T-helper 2 cell treated with Interferon-gamma antibody and Interleukin-4, amounts not matched to agents 5 μg/mL and 100 μg/mL, for 36 hours (primary cell): ENCODE measurements around the gene RASSF1.
"Not testable (repeated sequence)": the region's sequence is repeated elsewhere in the genome, so short reads cannot be mapped to it uniquely, and the experiment has no call there.

Source experiments
- DNase-seq: peaks from one replicate; pipeline ENCODE4 v3.0.0; 2021; ENCODE audit warnings: low spot score
- H3K27ac Mint-ChIP-seq: one replicate; pipeline ENCODE4 v1.8.0; 2021; ENCODE audit warnings: mild to moderate bottlenecking, mixed read lengths
- H3K27me3 Mint-ChIP-seq: one replicate; pipeline ENCODE4 v1.8.0; 2021; ENCODE audit warnings: low read depth, mixed read lengths
- H3K36me3 Mint-ChIP-seq: one replicate; pipeline ENCODE4 v1.8.0; 2021; ENCODE audit warnings: low read depth, mixed read lengths
- H3K4me1 Mint-ChIP-seq: one replicate; pipeline ENCODE4 v1.8.0; 2021; ENCODE audit warnings: low read depth, mixed read lengths
- H3K4me3 Mint-ChIP-seq: one replicate; pipeline ENCODE4 v1.8.0; 2022; ENCODE audit warnings: mild to moderate bottlenecking, moderate library complexity, mixed read lengths
- H3K9me3 Mint-ChIP-seq: one replicate; pipeline ENCODE4 v1.8.0; 2021; ENCODE audit warnings: mixed read lengths

RASSF1 gene

DNA sequence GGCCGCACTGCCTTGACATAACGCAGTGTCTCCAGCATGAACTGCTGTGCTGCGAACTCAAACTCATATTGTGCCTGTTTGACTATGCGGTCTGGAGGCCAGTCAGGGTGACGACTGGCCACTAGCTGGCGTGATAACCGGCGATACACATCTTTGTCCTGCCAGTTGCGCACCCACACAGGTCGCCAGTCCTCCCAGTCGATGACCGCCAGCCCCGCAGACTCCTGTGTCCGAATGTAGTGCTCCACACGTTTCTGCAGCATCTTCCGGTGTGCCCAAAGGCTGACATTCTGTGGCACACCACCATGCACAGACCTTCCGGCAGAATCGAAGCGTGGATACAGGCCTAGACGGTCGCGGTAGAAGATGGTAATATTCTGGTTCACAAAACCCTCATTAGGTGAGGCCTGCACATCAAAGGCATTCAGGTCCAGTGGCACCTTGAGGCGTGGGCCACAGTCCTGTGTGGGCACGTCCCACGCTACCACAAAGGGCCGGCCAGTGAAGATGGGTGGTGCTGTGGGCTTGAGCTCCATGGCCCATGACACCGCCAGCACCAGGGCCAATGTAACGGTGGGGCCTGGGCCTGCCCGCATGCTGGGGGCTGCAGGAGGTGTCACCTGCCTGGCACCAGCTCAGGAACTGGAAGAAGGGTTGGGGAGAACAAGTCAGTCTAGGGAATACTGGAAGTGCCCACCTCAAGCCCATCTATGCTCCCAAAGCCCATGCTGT is 20.6 kb downstream of the RASSF1 start:
- DNase-seq: no peak
- H3K36me3 Mint-ChIP-seq: peaks cover 6% of the 10 kb centered on the region
- H3K27ac Mint-ChIP-seq: no peak overlapping the region
- no peaks in the 10 kb centered on the region for H3K27me3 Mint-ChIP-seq
- H3K4me1 Mint-ChIP-seq: peaks cover 25% of the 10 kb centered on the region
- H3K4me3 Mint-ChIP-seq: peak overlapping the region; percentile 92
- H3K9me3 Mint-ChIP-seq: no peaks in the 10 kb centered on the region

DNA sequence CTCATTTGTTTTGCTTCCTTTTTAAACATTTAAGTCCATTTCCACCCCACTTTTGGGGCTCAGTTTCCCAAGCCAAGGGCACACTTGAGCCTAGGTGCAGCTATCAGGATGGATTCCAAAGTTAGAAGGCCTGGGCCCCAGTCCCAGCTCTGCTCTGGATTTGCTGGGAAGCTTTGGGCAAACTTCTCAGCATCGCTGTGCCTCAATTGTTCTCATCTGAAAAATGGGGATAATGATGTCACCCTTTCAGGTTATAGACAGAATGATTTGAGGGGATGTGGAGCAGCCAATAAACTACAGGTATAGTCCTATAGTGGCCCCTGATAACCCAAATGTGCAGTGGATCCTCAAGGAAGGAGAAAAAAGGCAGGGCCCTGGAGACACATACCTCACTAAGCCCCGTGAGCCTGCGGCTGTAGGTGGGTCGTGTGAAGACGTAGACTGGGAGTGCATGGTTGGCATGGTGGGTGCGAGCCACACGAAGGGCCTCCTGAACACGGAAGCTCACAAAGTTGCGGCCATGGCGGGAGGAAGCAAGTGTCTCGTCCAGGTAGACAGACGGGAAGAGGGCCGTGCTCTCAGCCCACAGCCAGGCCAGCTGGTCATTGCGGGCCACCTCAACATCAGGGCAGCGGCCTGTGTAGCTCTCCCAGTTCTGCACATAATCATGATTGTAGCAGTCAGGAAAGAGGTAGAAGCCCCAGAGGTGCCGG is 21.3 kb downstream of the RASSF1 start:
- Mint-ChIP-seq H3K4me3 (peak overlapping the region; percentile 42), H3K4me1 (peaks cover 25% of the 10 kb centered on the region), H3K9me3 (no peaks in the 10 kb centered on the region), H3K27me3 (no peaks in the 10 kb centered on the region), H3K27ac (no peak overlapping the region), H3K36me3 (peaks cover 4% of the 10 kb centered on the region)
- DNase-seq: no peak

DNA sequence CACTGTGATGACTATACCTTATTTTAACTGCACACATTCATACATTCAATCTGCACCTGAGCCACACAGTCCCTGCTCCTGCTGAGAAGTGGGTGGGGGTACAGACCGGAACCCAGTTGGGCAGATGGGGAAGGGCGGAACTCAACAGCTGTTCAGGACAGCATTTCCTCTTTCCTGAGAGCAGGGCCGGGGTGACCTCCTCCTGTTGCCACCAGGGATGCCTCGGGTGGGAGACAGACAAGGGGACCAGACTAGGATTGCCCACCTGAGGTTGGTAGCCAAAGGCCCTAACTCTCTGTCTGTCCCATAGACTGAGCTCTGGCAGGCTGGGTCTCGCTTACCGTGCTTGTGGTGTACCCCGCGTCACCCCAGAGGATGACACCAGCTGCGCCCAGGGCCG is 22.0 kb downstream of the RASSF1 start:
- Mint-ChIP-seq H3K9me3 (no peaks in the 10 kb centered on the region), H3K27me3 (no peaks in the 10 kb centered on the region), H3K4me3 (no peak overlapping the region), H3K36me3 (peaks cover 4% of the 10 kb centered on the region), H3K27ac (no peak overlapping the region), H3K4me1 (peaks cover 26% of the 10 kb centered on the region)
- DNase-seq: no peak

DNA sequence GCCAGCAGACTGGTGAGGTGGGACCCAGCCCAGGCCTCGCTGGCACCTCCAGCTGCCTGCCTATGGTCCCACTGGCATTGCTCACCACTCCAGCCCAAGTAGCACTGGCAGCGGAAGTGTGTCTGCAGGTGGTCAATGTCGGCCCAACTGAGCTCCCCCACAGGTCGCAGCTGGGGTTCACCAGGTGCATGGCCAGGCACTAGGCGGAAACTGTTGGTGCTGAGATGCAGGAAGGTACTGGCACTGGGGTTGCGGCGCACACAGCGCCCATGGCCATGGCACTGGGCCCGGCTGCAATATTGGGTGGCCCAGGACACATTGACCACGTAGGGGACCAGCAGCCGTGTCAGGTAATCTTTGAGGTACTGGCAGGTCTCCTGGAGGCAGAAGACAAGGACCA is 22.5 kb downstream of the RASSF1 start:
- H3K27me3 Mint-ChIP-seq: no peaks in the 10 kb centered on the region
- H3K27ac Mint-ChIP-seq: no peak overlapping the region
- H3K9me3 Mint-ChIP-seq: no peaks in the 10 kb centered on the region
- peaks cover 4% of the 10 kb centered on the region for H3K36me3 Mint-ChIP-seq
- peaks cover 26% of the 10 kb centered on the region for H3K4me1 Mint-ChIP-seq
- DNase-seq: no peak
- H3K4me3 Mint-ChIP-seq: no peak overlapping the region

DNA sequence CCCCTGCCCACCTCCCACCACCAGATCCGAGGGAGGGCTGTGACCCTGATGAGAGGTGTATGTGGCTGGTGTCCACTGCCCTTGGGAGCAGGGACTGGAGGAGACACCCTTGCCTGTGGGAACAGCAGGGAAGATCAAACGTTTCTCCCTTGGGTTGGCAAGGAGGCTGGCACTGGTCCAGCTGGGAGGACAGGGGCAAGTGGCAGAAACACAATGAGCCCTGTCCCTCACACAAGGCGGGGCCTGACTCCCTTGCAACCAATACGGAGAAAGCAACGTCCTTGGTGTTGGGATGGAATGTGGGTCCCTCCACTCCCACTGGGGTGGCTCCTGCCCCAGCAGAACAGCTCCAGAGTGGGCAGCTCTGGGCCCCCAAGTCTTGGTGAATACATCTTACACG is 23.3 kb downstream of the RASSF1 start:
- no peak for DNase-seq
- H3K27me3 Mint-ChIP-seq: no peaks in the 10 kb centered on the region
- H3K4me1 Mint-ChIP-seq: peaks cover 26% of the 10 kb centered on the region
- no peaks in the 10 kb centered on the region for H3K9me3 Mint-ChIP-seq
- no peak overlapping the region for H3K4me3 Mint-ChIP-seq
- H3K36me3 Mint-ChIP-seq: peaks cover 4% of the 10 kb centered on the region
- no peak overlapping the region for H3K27ac Mint-ChIP-seq

DNA sequence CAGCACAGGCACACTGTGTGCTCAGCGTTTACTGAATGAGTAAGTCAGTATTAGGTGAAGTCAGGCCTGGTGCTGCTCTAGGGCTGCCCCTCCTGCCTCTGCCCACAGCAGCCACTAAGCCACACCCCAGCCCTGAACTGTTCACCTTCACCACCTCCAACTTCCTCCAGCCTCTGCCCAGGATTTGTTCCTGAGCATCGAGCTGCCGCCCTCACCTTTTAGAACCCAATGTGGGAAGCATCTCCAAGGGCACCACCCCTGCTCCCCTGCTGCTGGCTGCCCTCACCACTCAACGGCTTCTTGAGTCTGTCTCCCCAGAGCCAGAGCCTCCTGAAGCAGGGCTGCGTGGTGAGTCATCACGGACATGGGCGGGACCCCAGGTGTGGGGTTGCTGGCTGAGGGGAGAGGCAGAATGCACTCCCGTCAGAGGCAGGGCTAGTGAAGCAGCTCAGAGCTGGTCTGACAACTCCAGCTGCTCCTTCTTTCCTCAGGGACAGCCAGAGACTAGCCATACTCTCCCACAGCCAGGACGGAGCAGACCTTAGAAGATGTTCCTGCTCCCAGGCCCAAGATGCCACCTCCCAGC is 23.9 kb downstream of the RASSF1 start:
- H3K27me3 Mint-ChIP-seq: no peaks in the 10 kb centered on the region
- peaks cover 26% of the 10 kb centered on the region for H3K4me1 Mint-ChIP-seq
- peaks cover 4% of the 10 kb centered on the region for H3K36me3 Mint-ChIP-seq
- H3K9me3 Mint-ChIP-seq: no peaks in the 10 kb centered on the region
- no peak for DNase-seq
- peak overlapping the region; percentile 83 for H3K27ac Mint-ChIP-seq
- H3K4me3 Mint-ChIP-seq: peak overlapping the region; percentile 54

DNA sequence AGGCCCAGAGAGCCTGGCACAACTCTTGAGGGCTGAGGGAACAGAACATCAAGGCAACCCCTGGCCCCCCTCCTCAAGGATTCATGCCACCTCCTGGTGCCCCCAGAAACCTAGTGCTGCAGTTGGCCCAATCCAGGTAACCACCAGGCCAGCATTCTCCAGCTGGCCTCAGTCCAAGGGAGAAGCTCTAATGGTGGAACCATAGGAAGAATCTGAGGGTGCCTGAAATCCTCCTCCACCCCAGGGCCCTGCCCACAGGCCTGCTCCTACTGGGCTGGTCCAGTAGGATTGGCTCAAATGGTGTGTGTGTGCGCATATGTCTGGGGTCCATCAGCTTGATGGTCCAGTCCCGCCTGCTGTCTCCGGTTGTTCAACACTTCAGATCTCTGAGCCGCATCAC is 25.8 kb downstream of the RASSF1 start:
- no peak overlapping the region for H3K4me3 Mint-ChIP-seq
- H3K27me3 Mint-ChIP-seq: no peaks in the 10 kb centered on the region
- peaks cover 2% of the 10 kb centered on the region for H3K9me3 Mint-ChIP-seq
- peaks cover 20% of the 10 kb centered on the region for H3K4me1 Mint-ChIP-seq
- H3K27ac Mint-ChIP-seq: no peak overlapping the region
- H3K36me3 Mint-ChIP-seq: peaks cover 5% of the 10 kb centered on the region
- DNase-seq: no peak

DNA sequence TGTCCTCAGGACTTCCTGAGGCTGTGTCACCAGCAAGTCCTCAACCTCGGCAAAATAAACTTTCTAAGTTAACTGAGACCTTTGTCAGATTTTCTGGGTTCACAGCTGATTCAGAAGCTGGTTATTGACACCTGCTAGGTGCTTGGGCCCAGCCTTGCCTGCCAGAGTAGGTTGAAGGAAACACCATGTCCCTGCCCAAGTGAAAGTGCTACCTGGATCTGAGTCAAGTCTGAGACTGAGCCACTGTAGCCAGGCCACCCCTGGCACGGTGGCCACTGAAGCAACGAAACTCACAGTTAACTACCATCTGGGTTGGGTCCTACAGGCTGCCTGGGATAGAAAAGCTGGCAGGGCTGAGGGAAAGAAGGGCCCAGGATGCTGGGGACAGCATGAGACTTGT is 26.3 kb downstream of the RASSF1 start:
- Mint-ChIP-seq H3K36me3 (peaks cover 7% of the 10 kb centered on the region), H3K27me3 (no peaks in the 10 kb centered on the region), H3K9me3 (peaks cover 6% of the 10 kb centered on the region), H3K4me3 (no peak overlapping the region), H3K27ac (no peak overlapping the region), H3K4me1 (peaks cover 18% of the 10 kb centered on the region)
- no peak for DNase-seq

DNA sequence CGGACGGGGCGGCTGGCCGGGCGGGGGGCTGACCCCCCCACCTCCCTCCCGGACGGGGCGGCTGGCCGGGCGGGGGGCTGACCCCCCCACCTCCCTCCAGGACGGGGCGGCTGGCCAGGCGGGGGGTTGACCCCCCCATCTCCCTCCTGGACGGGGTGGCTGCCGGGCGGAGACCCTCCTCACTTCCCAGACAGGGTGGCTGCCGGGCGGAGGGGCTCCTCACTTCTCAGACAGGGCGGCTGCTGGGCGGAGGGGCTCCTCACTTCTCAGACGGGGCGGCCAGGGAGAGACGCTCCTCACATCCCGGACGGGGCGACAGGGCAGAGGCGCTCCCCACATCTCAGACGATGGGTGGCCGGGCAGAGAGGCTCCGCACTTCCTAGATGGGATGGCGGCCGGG is 28.6 kb downstream of the RASSF1 start:
- H3K9me3 Mint-ChIP-seq, H3K27me3 Mint-ChIP-seq, H3K36me3 Mint-ChIP-seq, H3K4me3 Mint-ChIP-seq, H3K27ac Mint-ChIP-seq, DNase-seq: not testable (repeated sequence)
- H3K4me1 Mint-ChIP-seq: peaks cover 11% of the 10 kb centered on the region

DNA sequence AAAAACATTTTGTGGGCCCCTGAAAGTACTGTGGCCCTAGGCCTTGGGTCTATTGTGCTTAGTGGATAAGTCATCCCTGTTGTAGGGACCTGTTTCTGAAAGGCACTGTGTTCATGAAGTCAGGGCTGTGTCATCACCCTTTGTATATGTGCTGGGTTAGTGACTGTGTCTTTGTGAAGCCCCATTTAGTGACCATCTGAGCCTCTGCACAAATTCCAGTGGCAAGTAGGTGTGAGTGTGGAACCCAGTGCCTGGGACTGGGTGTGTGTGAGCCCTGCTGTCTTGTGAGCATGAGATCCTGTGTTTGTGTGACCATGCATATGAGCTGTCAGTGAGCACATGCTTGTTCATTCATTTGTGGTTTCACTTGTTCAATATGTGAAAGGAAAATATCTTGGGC is 36.0 kb downstream of the RASSF1 start:
- Mint-ChIP-seq H3K36me3 (no peaks in the 10 kb centered on the region), H3K4me3 (no peak overlapping the region), H3K4me1 (peaks cover 13% of the 10 kb centered on the region), H3K9me3 (peaks cover 2% of the 10 kb centered on the region), H3K27me3 (no peaks in the 10 kb centered on the region), H3K27ac (no peak overlapping the region)
- DNase-seq: no peak

DNA sequence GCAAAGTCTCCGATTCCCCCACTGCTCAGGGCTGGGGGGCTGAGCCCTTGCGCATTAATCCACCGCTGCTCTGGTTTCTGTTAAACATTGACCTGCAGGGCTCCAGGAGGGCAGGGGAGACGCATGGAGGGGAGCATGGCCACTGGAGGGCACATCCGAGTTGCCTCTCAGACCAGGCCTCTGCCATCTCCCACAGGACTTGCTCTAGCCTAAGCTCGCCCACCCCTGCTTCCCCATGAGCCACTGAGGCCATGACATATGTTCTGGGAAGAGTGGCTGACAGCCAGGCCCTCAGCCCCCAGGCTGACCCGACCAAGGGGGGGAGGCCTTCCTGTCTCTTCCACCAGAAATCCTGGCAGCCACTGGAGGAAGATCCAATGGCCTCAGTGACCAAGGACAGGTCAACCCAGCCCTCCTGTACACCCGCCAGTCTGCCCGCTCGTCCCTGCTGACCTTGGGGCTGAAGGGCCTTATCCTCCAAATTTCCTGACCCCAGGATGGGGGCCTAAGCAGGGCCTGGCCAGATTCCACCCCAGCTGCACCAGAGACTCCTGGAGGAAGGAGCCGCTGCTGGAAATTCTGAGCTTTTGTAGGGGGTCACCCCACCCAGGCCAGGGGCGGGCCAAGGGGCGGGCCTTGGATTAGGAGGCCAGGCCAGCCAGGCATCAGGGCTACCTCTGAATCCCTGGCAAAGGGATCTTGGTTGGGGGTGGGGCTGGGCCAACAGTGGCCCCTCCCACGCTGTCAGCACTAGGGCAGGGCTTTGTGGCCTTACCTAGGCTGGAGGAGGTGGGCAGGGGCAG is 37.4 kb downstream of the RASSF1 start, which contains the start of gene HYAL1:
Gene HYAL1 (minus strand): TSS at position 562 of the 803 bp plus-strand sequence. CDS start 618 bp downstream, outside the sequence.
- no peak within 1 kb of the TSS for H3K4me3 Mint-ChIP-seq
- H3K27ac Mint-ChIP-seq: peak within 1 kb of the TSS; percentile 10
- H3K36me3 Mint-ChIP-seq: no peaks in the 10 kb centered on the region
- H3K4me1 Mint-ChIP-seq: peaks cover 14% of the 10 kb centered on the region
- no peaks in the 10 kb centered on the region for H3K27me3 Mint-ChIP-seq
- no peak for DNase-seq
- H3K9me3 Mint-ChIP-seq: no peaks in the 10 kb centered on the region

DNA sequence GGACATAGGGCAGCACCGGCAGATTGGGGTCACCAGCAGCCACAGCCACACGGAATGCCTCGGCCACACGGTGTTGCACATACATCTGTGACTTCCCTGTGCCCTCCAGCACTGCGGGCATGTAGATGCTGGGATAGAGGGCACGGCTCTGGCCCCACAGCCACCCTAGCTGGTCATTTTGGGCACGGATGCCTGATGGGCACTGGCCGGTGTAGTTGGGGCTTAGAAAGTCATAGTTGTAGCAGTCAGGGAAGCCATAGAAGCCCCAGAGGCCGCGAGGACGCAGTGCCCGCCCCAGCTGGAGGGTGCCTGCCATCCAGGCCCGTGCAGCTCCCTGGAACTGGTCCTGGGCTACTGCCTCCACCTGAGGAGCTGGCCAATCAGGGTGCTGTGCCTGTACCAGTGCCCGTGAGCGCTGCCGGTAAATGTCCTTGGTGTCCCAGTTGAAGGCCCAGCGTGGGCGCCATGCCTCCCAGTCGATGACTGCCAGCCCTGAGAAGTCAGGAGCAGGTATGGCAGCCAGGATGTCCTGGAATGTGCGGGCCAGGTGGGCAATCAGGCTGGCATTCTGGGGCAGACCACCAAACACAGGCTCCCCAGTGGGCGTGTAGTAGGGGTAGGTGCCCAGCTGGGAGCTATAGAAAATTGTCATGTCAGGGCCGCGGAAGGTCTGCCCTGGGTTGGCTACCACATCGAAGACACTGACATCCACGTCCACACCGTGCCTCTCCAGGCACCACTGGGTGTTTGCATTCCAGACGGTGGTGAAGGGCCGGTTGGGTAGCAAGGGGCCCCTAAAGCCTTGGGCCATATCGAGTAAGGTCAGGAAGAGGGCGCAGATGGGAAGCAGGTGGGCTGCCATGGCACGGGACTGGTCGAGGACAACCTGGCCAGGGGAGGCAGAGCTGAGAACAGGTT is 38.3 kb downstream of the RASSF1 start:
- no peak overlapping the region for H3K4me3 Mint-ChIP-seq
- no peaks in the 10 kb centered on the region for H3K36me3 Mint-ChIP-seq
- no peak for DNase-seq
- H3K9me3 Mint-ChIP-seq: no peaks in the 10 kb centered on the region
- peaks cover 20% of the 10 kb centered on the region for H3K4me1 Mint-ChIP-seq
- H3K27ac Mint-ChIP-seq: peak overlapping the region; percentile 45
- H3K27me3 Mint-ChIP-seq: no peaks in the 10 kb centered on the region

DNA sequence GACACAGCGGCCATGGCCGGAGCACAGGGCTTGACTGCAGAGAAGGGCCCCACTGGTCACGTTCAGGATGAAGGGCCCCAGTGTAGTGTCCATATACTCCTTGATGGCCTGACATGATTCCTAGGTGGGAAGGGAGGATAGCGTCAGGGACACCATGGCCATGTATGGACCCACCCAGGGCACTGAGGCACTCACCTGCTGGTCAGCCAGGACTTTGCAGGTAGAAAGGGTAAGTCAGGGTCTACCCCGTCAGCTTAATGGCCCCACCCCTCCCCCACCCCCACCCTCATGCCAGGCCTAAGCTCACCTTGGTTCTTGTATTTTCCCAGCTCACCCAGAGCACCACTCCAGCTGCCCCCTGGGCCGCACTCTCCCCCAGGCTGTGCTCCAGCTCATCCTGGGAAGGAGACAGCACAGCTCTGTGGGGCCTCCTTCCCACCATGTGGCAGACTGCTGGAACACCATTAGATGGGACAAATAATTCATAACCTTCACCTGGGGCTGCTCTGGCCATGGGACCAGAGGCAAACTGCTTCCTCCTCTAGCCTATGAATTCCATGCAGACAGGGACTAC is 39.9 kb downstream of the RASSF1 start:
- H3K4me1 Mint-ChIP-seq: peaks cover 24% of the 10 kb centered on the region
- peak overlapping the region; percentile 99 for H3K27ac Mint-ChIP-seq
- no peaks in the 10 kb centered on the region for H3K9me3 Mint-ChIP-seq
- no peaks in the 10 kb centered on the region for H3K27me3 Mint-ChIP-seq
- H3K4me3 Mint-ChIP-seq: peak overlapping the region; percentile 98
- DNase-seq: no peak
- peaks cover 2% of the 10 kb centered on the region for H3K36me3 Mint-ChIP-seq
